Progenitor cell of endocrine pancreas (in vitro differentiated cells): ENCODE results near the gene HS3ST5. TPM values are rescaled to one million over a fixed set of nuclear protein-coding genes. Genes with fewer than 3 reads are reported as not detected.

Experiments
- DNase-seq: peaks from one replicate; pipeline ENCODE4 v3.0.0; 2021; ENCODE audit warnings: low spot score; ENCODE audit not compliant: unreplicated experiment
- H3K27ac Mint-ChIP-seq: 2 replicates; pipeline ENCODE4 v1.8.0; 2021; ENCODE audit warnings: mild to moderate bottlenecking, moderate library complexity, mixed read lengths
- H3K27me3 Mint-ChIP-seq: 2 replicates; pipeline ENCODE4 v1.8.0; 2021; ENCODE audit warnings: mixed read lengths
- H3K36me3 Mint-ChIP-seq: 2 replicates; pipeline ENCODE4 v1.8.0; 2022; ENCODE audit warnings: mixed read lengths; ENCODE audit not compliant: insufficient read depth
- H3K4me1 Mint-ChIP-seq: 2 replicates; pipeline ENCODE4 v1.8.0; 2021; ENCODE audit warnings: low read depth, mixed read lengths
- H3K4me3 Mint-ChIP-seq: 2 replicates; pipeline ENCODE4 v1.8.0; 2021; ENCODE audit warnings: low read depth, mild to moderate bottlenecking, moderate library complexity, mixed read lengths
- H3K9me3 Mint-ChIP-seq: 2 replicates; pipeline ENCODE4 v1.8.0; 2021; ENCODE audit warnings: low read depth, mixed read lengths
- CTCF ChIP-seq: fragments of 200-600 bp; sonication (generic); IDR thresholded peaks from one replicate; pipeline ENCODE4 v1.5.0; 2021; ENCODE audit warnings: antibody characterized with exemption, mild to moderate bottlenecking; ENCODE audit not compliant: unreplicated experiment
- total RNA-seq: library from RNA; stranded (reverse); gene quantifications from 2 replicates; pipeline ENCODE4 v1.2.1, GENCODE V29; 2021

HS3ST5 gene
- total RNA-seq, 1 donor from 2014 or later: 0.31 TPM

GRCh38 chr6:114272582-114272981 is 70.2 kb downstream of the HS3ST5 start:
- Mint-ChIP-seq H3K27me3 (no peaks in the 10 kb centered on the region), H3K27ac (no peak overlapping the region), H3K4me1 (no peaks in the 10 kb centered on the region), H3K9me3 (no peaks in the 10 kb centered on the region), H3K4me3 (no peak overlapping the region), H3K36me3 (no peaks in the 10 kb centered on the region)
- DNase-seq: no peak
- no peak for TF ChIP-seq CTCF

- Mint-ChIP-seq H3K4me3 (no peak overlapping the region), H3K27ac (no peak overlapping the region), H3K4me1 (no peaks in the 10 kb centered on the region), H3K9me3 (no peaks in the 10 kb centered on the region), H3K27me3 (no peaks in the 10 kb centered on the region), H3K36me3 (no peaks in the 10 kb centered on the region)
- TF ChIP-seq CTCF: no peak
- no peak for DNase-seq
These were observed 71.4 kb downstream of the HS3ST5 start for GRCh38 chr6:114271405-114271804.

- Mint-ChIP-seq H3K36me3 (no peaks in the 10 kb centered on the region), H3K4me1 (no peaks in the 10 kb centered on the region), H3K27me3 (peaks cover 3% of the 10 kb centered on the region), H3K27ac (no peak overlapping the region), H3K9me3 (peaks cover 3% of the 10 kb centered on the region), H3K4me3 (no peak overlapping the region)
- no peak for TF ChIP-seq CTCF
- no peak for DNase-seq
These were observed 74.9 kb downstream of the HS3ST5 start for GRCh38 chr6:114267897-114268296.

GRCh38 chr6:114260810-114261209 is 82.0 kb downstream of the HS3ST5 start:
- no peaks in the 10 kb centered on the region for H3K4me1 Mint-ChIP-seq
- H3K36me3 Mint-ChIP-seq: peaks cover 2% of the 10 kb centered on the region
- peaks cover 5% of the 10 kb centered on the region for H3K9me3 Mint-ChIP-seq
- no peak for DNase-seq
- peaks cover 2% of the 10 kb centered on the region for H3K27me3 Mint-ChIP-seq
- H3K27ac Mint-ChIP-seq: no peak overlapping the region
- H3K4me3 Mint-ChIP-seq: no peak overlapping the region
- TF ChIP-seq CTCF: no peak

GRCh38 chr6:114258376-114258775 is 84.4 kb downstream of the HS3ST5 start:
- Mint-ChIP-seq H3K36me3 (peaks cover 2% of the 10 kb centered on the region), H3K4me1 (no peaks in the 10 kb centered on the region), H3K27ac (no peak overlapping the region), H3K9me3 (peaks cover 7% of the 10 kb centered on the region), H3K4me3 (no peak overlapping the region), H3K27me3 (no peaks in the 10 kb centered on the region)
- DNase-seq: no peak
- no peak for TF ChIP-seq CTCF

- Mint-ChIP-seq H3K4me3 (no peak overlapping the region), H3K27me3 (no peaks in the 10 kb centered on the region)
These were observed 89.4 kb downstream of the HS3ST5 start for GRCh38 chr6:114253431-114253830.

More at GRCh38 chr6:114253431-114253830, 89.4 kb downstream of the HS3ST5 start:
- Mint-ChIP-seq H3K4me1 (no peaks in the 10 kb centered on the region), H3K36me3 (peaks cover 2% of the 10 kb centered on the region), H3K9me3 (peaks cover 7% of the 10 kb centered on the region), H3K27ac (no peak overlapping the region)
- TF ChIP-seq CTCF: no peak
- no peak for DNase-seq
